ENCODE measurements around the gene CAMK1G. TPM values are rescaled to one million over a fixed set of nuclear protein-coding genes. Genes with fewer than 3 reads are reported as not detected.

CAMK1G gene
- total RNA-seq, 1 donor from 2014 or later = 2.4 TPM

DNA sequence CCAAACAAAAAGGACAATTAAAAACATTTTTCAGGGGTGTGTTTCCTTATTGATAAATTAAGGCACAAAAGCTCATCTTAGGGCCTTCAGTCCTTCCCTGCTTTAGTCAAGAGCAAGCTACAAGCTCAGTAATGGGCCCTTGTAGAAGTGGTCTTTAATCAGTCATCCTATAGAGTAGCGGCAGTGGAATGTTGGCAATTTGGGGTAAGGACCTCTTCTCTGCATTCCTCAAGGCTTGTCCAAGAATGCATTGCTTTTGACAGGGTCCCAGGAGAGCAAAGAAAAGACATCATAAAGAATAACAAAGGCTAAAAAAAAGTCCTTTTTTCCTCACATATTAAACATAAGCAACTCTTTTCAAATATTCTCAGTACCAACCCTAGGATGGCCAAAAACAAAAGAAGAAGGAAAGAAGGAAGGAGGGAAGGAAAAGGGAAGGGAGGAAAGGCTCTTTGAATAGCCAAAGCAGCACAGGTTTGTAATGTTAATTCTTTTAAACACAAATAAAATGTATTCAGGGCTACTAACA, 27.3 kb upstream of the CAMK1G start:
- no peaks in the 10 kb centered on the region for H3K9me3 Mint-ChIP-seq (ENCODE audit: low read depth)
- DNase-seq (ENCODE audit: low spot score, unreplicated experiment) = no peak
- peaks cover 5% of the 10 kb centered on the region for H3K27me3 Mint-ChIP-seq
- H3K36me3 Mint-ChIP-seq (ENCODE audit: insufficient read depth) = no peaks in the 10 kb centered on the region
- no peak overlapping the region for H3K27ac Mint-ChIP-seq
- H3K4me1 Mint-ChIP-seq (ENCODE audit: low read depth) = peaks cover 2% of the 10 kb centered on the region
- H3K4me3 Mint-ChIP-seq (ENCODE audit: low read depth) = no peak overlapping the region
- TF ChIP-seq, protein P1, sequence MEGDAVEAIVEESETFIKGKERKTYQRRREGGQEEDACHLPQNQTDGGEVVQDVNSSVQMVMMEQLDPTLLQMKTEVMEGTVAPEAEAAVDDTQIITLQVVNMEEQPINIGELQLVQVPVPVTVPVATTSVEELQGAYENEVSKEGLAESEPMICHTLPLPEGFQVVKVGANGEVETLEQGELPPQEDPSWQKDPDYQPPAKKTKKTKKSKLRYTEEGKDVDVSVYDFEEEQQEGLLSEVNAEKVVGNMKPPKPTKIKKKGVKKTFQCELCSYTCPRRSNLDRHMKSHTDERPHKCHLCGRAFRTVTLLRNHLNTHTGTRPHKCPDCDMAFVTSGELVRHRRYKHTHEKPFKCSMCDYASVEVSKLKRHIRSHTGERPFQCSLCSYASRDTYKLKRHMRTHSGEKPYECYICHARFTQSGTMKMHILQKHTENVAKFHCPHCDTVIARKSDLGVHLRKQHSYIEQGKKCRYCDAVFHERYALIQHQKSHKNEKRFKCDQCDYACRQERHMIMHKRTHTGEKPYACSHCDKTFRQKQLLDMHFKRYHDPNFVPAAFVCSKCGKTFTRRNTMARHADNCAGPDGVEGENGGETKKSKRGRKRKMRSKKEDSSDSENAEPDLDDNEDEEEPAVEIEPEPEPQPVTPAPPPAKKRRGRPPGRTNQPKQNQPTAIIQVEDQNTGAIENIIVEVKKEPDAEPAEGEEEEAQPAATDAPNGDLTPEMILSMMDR (IDR thresholded peaks at IDR 0.05; ENCODE audit: unreplicated experiment) = no peak

DNA sequence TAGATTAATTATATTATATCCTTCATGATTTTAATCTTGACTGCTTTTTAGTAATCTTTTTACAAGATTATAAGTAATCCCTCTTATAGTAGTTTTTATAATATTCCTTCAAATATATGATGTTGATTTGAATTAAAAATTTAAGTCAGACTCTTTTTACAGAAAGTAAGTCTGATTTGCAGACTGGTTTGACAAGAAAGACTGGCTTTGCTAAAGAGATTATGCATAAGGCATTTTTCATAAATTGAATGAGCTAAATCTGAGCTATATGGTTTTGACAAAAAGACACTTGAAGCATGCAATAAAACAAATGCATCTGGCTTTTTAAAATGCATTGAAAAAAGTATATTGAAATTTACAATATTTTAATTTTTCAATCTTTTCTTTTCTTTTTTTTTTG, 26.3 kb upstream of the CAMK1G start:
- H3K27me3 Mint-ChIP-seq = peaks cover 4% of the 10 kb centered on the region

DNA sequence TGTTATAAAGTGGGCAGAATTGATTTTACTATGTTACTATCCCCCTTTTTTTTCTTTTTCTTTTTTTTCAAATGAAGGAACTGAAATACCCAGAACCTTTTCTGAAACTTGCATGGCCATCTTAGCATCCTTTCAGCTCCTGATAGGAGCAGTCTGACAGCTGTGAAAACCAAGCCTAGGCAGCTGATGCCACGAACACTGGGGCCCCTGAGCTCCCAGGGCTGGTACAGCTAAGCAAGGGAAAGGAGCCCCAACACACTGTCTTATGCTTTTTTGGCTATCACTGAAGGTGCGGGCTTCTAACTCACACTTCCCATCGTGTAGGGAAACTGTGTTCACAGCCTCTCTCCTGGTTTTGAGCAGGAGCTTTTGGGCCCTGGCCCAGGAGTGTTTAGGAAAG, 23.0 kb upstream of the CAMK1G start:
- TF ChIP-seq, protein P1 (IDR thresholded peaks at IDR 0.05; ENCODE audit: unreplicated experiment) = no peak
- H3K9me3 Mint-ChIP-seq (ENCODE audit: low read depth) = no peaks in the 10 kb centered on the region
- H3K27me3 Mint-ChIP-seq = peaks cover 5% of the 10 kb centered on the region
- H3K4me1 Mint-ChIP-seq (ENCODE audit: low read depth) = peaks cover 5% of the 10 kb centered on the region
- H3K4me3 Mint-ChIP-seq (ENCODE audit: low read depth) = no peak overlapping the region
- no peaks in the 10 kb centered on the region for H3K36me3 Mint-ChIP-seq (ENCODE audit: insufficient read depth)
- H3K27ac Mint-ChIP-seq = no peak overlapping the region
- DNase-seq (ENCODE audit: low spot score, unreplicated experiment) = no peak

More for the DNA sequence above, 26.3 kb upstream of the CAMK1G start:
- DNase-seq (ENCODE audit: low spot score, unreplicated experiment) = no peak
- H3K4me3 Mint-ChIP-seq (ENCODE audit: low read depth) = no peak overlapping the region
- H3K4me1 Mint-ChIP-seq (ENCODE audit: low read depth) = peaks cover 5% of the 10 kb centered on the region
- no peaks in the 10 kb centered on the region for H3K36me3 Mint-ChIP-seq (ENCODE audit: insufficient read depth)
- no peak overlapping the region for H3K27ac Mint-ChIP-seq
- TF ChIP-seq, protein P1 (IDR thresholded peaks at IDR 0.05; ENCODE audit: unreplicated experiment) = no peak
- no peaks in the 10 kb centered on the region for H3K9me3 Mint-ChIP-seq (ENCODE audit: low read depth)

DNA sequence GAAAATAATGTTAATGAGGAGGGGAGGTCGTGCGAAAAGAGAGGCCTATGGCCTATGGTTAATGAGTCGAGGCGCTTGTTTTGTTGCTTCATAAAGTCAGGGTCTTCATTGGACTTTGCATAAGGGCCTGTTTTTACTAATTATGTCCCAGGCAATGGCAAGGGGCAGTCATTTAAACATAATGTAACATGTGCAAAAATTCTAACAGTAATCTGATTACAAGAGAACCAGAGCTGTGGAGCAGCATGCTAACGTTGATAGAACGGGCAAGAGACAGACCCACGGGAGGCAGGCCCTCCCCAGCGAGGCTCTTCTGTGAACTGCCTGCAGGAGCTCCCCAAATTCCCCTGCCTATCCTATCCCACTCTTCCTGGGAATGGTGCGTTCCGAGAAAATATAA, 22.6 kb upstream of the CAMK1G start:
- peaks cover 5% of the 10 kb centered on the region for H3K4me1 Mint-ChIP-seq (ENCODE audit: low read depth)
- H3K9me3 Mint-ChIP-seq (ENCODE audit: low read depth) = no peaks in the 10 kb centered on the region
- H3K36me3 Mint-ChIP-seq (ENCODE audit: insufficient read depth) = no peaks in the 10 kb centered on the region
- no peak overlapping the region for H3K27ac Mint-ChIP-seq
- peaks cover 5% of the 10 kb centered on the region for H3K27me3 Mint-ChIP-seq
- TF ChIP-seq, protein P1 (IDR thresholded peaks at IDR 0.05; ENCODE audit: unreplicated experiment) = no peak
- no peak for DNase-seq (ENCODE audit: low spot score, unreplicated experiment)
- H3K4me3 Mint-ChIP-seq (ENCODE audit: low read depth) = no peak overlapping the region

DNA sequence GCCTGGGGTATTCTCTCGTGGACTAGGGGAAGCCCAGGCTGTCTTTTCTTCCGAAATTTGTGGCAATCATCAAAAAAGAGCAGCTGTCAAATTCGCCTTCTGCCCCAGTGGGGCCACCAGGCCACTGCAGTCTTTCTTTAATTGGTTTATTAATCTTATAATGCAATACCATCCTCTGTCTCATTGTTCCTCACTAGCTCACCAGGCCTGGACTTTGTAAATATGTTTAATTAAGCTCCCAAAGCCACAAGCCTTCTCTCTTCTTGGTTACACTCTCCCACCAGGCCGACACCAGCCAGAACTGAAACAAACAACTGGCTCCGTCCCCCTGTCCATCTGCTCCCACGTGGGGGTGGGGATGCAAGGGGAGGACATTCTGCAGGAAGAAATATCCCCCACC, 22.0 kb upstream of the CAMK1G start:
- Mint-ChIP-seq H3K36me3 (ENCODE audit: insufficient read depth) (no peaks in the 10 kb centered on the region), H3K27me3 (peaks cover 6% of the 10 kb centered on the region), H3K27ac (no peak overlapping the region), H3K9me3 (ENCODE audit: low read depth) (no peaks in the 10 kb centered on the region), H3K4me1 (ENCODE audit: low read depth) (peaks cover 3% of the 10 kb centered on the region), H3K4me3 (ENCODE audit: low read depth) (no peak overlapping the region)
- no peak for DNase-seq (ENCODE audit: low spot score, unreplicated experiment)
- TF ChIP-seq, protein P1 (IDR thresholded peaks at IDR 0.05; ENCODE audit: unreplicated experiment) = no peak
